ENCODE data around the gene STAT5B.

Gene STAT5B

DNA sequence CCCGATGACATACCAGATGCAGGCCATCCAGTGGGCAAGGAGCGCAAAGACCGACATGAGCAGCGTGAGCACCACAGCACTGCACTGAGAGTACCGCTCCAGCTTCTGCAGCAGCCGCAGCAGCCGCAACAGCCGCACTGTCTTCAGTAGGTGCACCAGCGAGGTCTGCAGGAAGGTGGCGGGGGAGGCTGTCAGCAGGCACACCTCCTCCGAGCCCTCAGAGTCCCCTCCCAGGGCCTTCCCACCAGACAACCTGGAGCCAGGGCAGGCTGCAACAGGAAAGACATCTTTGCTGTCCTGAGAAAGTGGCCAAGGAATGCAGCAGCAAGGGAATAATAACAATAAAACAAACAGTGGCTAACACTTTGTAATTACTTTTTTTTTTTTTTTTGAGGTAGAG, 104.4 kb downstream of the STAT5B start:
- DNase-seq, result no peak
- Histone ChIP-seq H3K27ac (ENCODE audit: low read length) (no peak overlapping the region), H3K36me3 (replicated peaks; ENCODE audit: insufficient read depth, low read length) (no peaks in the 10 kb centered on the region), H3K9me2 (replicated peaks; ENCODE audit: insufficient read depth, low read length) (no peaks in the 10 kb centered on the region), H3K9ac (ENCODE audit: low read length) (no peak overlapping the region), H3K4me1 (ENCODE audit: low read length) (no peaks in the 10 kb centered on the region), H3K4me2 (ENCODE audit: low read depth, low read length) (no peak overlapping the region), H3K4me3 (ENCODE audit: low read length) (no peak overlapping the region), H3K79me2 (ENCODE audit: low read length) (no peaks in the 10 kb centered on the region), H4K20me1 (ENCODE audit: insufficient read depth, low read length) (no peaks in the 10 kb centered on the region), H3K27me3 (replicated peaks; ENCODE audit: insufficient read depth, low read length) (no peaks in the 10 kb centered on the region), H3F3A (ENCODE audit: insufficient read depth, low read length) (no peaks in the 10 kb centered on the region), H3K9me3 (replicated peaks; ENCODE audit: insufficient read depth, low read length) (no peaks in the 10 kb centered on the region), H2AFZ (ENCODE audit: low read length) (no peak overlapping the region)
- TF ChIP-seq EZH2phosphoT487 (IDR thresholded peaks at IDR 0.05; ENCODE audit: low read length), result no peak
- no peak for TF ChIP-seq EZH2 (optimal IDR thresholded peaks at IDR 0.05; ENCODE audit: low read depth, low read length)
- TF ChIP-seq, protein P1, sequence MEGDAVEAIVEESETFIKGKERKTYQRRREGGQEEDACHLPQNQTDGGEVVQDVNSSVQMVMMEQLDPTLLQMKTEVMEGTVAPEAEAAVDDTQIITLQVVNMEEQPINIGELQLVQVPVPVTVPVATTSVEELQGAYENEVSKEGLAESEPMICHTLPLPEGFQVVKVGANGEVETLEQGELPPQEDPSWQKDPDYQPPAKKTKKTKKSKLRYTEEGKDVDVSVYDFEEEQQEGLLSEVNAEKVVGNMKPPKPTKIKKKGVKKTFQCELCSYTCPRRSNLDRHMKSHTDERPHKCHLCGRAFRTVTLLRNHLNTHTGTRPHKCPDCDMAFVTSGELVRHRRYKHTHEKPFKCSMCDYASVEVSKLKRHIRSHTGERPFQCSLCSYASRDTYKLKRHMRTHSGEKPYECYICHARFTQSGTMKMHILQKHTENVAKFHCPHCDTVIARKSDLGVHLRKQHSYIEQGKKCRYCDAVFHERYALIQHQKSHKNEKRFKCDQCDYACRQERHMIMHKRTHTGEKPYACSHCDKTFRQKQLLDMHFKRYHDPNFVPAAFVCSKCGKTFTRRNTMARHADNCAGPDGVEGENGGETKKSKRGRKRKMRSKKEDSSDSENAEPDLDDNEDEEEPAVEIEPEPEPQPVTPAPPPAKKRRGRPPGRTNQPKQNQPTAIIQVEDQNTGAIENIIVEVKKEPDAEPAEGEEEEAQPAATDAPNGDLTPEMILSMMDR (IDR thresholded peaks at IDR 0.05; ENCODE audit: low read length), result no peak

DNA sequence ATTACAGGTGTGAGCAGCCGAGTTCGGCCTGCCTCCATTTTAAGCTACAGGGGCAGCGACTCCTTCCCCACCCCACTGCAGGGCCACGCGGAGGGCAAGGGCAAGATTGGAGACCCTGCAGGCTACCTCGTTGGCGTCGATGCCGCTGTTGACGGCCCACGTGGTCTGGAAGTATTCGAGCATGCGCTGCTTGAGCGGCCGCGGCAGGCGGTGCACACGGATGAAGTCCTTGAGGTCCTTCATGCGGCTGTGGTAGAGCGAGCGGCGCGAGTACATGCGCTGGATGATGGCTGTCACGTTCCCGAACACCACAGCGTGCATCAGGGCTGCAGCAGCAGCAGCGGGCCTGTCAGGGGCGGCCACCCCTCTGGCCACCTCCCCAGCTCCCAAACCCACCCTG, 106.8 kb downstream of the STAT5B start:
- no peak for DNase-seq
- H3K4me1 ChIP-seq (ENCODE audit: low read length), result no peaks in the 10 kb centered on the region
- no peak overlapping the region for H3K4me3 ChIP-seq (ENCODE audit: low read length)
- no peaks in the 10 kb centered on the region for H3F3A ChIP-seq (ENCODE audit: insufficient read depth, low read length)
- H4K20me1 ChIP-seq (ENCODE audit: insufficient read depth, low read length), result no peaks in the 10 kb centered on the region
- no peak overlapping the region for H3K27ac ChIP-seq (ENCODE audit: low read length)
- no peak overlapping the region for H3K4me2 ChIP-seq (ENCODE audit: low read depth, low read length)
- no peak overlapping the region for H2AFZ ChIP-seq (ENCODE audit: low read length)
- H3K9me3 ChIP-seq (replicated peaks; ENCODE audit: insufficient read depth, low read length), result no peaks in the 10 kb centered on the region
- H3K9ac ChIP-seq (ENCODE audit: low read length), result no peak overlapping the region
- TF ChIP-seq EZH2 (optimal IDR thresholded peaks at IDR 0.05; ENCODE audit: low read depth, low read length) (no peak), EZH2phosphoT487 (IDR thresholded peaks at IDR 0.05; ENCODE audit: low read length) (no peak)
- TF ChIP-seq, protein P1 (IDR thresholded peaks at IDR 0.05; ENCODE audit: low read length), result no peak
- H3K27me3 ChIP-seq (replicated peaks; ENCODE audit: insufficient read depth, low read length), result no peaks in the 10 kb centered on the region
- no peaks in the 10 kb centered on the region for H3K79me2 ChIP-seq (ENCODE audit: low read length)
- no peaks in the 10 kb centered on the region for H3K36me3 ChIP-seq (replicated peaks; ENCODE audit: insufficient read depth, low read length)
- H3K9me2 ChIP-seq (replicated peaks; ENCODE audit: insufficient read depth, low read length), result no peaks in the 10 kb centered on the region

DNA sequence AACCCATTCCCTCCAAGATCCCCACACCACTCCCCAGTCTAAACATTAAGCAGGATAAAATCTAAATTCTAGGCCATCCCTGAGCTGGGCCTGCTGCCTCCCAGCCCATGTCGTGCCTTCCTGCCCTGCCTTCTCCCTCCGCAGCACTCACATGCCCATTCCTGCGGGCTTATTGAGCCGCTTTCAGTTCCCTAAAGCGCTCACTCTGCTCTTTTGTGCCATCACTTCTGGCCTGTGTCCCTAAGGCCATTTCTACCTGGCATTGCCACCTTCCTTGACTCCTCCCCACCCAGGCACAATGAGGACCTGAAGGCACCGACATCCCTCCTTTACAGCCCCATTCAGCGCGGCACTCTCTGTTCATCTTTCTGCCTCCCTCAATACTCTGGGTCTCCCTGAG, 108.4 kb downstream of the STAT5B start:
- H3K27me3 ChIP-seq (replicated peaks; ENCODE audit: insufficient read depth, low read length), result no peaks in the 10 kb centered on the region
- H3K4me3 ChIP-seq (ENCODE audit: low read length), result no peak overlapping the region
- H3K9me2 ChIP-seq (replicated peaks; ENCODE audit: insufficient read depth, low read length), result no peaks in the 10 kb centered on the region
- H3K79me2 ChIP-seq (ENCODE audit: low read length), result no peaks in the 10 kb centered on the region
- TF ChIP-seq EZH2phosphoT487 (IDR thresholded peaks at IDR 0.05; ENCODE audit: low read length), result no peak
- no peak for TF ChIP-seq EZH2 (optimal IDR thresholded peaks at IDR 0.05; ENCODE audit: low read depth, low read length)
- TF ChIP-seq, protein P1 (IDR thresholded peaks at IDR 0.05; ENCODE audit: low read length), result no peak
- H3K27ac ChIP-seq (ENCODE audit: low read length), result no peak overlapping the region
- no peaks in the 10 kb centered on the region for H3K4me1 ChIP-seq (ENCODE audit: low read length)
- H3K4me2 ChIP-seq (ENCODE audit: low read depth, low read length), result no peak overlapping the region
- no peaks in the 10 kb centered on the region for H3K9me3 ChIP-seq (replicated peaks; ENCODE audit: insufficient read depth, low read length)
- DNase-seq, result no peak
- H3K36me3 ChIP-seq (replicated peaks; ENCODE audit: insufficient read depth, low read length), result no peaks in the 10 kb centered on the region
- no peaks in the 10 kb centered on the region for H3F3A ChIP-seq (ENCODE audit: insufficient read depth, low read length)
- H2AFZ ChIP-seq (ENCODE audit: low read length), result no peak overlapping the region
- no peak overlapping the region for H3K9ac ChIP-seq (ENCODE audit: low read length)
- H4K20me1 ChIP-seq (ENCODE audit: insufficient read depth, low read length), result no peaks in the 10 kb centered on the region

Data from MM.1S (cell line).